Pericardium fibroblast (primary cell): ENCODE data around the gene CPSF7. TPM values are rescaled to one million over a fixed set of nuclear protein-coding genes. Genes with fewer than 3 reads are reported as not detected.

Experiments used
- total RNA-seq: library from RNA; depleted of rRNA; stranded (reverse); fragments of >200 nt; gene quantifications from 2 replicates; pipeline ENCODE4 v1.2.3, GENCODE V29; 2015

CPSF7 gene
- 26.2 and 26.3 TPM in 2 replicates for total RNA-seq

GRCh38 chr11:61429691-61430582, at the start of gene CPSF7, which contains the start of gene SDHAF2:
TSS of gene CPSF7 (minus strand) at chr11:61429975. CDS start at chr11:61429235, 740 bp downstream.
TSS of gene SDHAF2 (plus strand) at chr11:61430124. CDS start at chr11:61430147, 23 bp downstream.

GRCh38 chr11:61361741-61362541, 67.8 kb downstream of the CPSF7 start, which contains the start of the genes CYB561A3 and TMEM138:
TSS of gene CYB561A3 (minus strand) at chr11:61361882. CDS start at chr11:61356713, 5,169 bp downstream.
TSS of gene TMEM138 (plus strand) at chr11:61362374. CDS start at chr11:61364391, 2,017 bp downstream.

Other genes with a start within 250 kb of the CPSF7 start
- not detected in 2 replicates for gene PGA3, start 226.5 kb downstream of the CPSF7 start, total RNA-seq
- gene PGA4, start 207.6 kb downstream of the CPSF7 start, total RNA-seq: not detected in 2 replicates
- gene PGA5, start 188.8 kb downstream of the CPSF7 start, total RNA-seq: not detected in 2 replicates
- gene VWCE, start 134.7 kb downstream of the CPSF7 start, total RNA-seq: 2.2 and 4.4 TPM in 2 replicates
- gene DDB1, start 96.9 kb downstream of the CPSF7 start, total RNA-seq: 180 and 209 TPM in 2 replicates
- gene TKFC, start 96.7 kb downstream of the CPSF7 start, total RNA-seq: 27.8 and 30.3 TPM in 2 replicates
- 102 and 118 TPM in 2 replicates for gene CYB561A3, start 68.1 kb downstream of the CPSF7 start, total RNA-seq
- gene TMEM138, start 67.6 kb downstream of the CPSF7 start, total RNA-seq: 32.8 and 42.8 TPM in 2 replicates
- 12.8 and 14.0 TPM in 2 replicates for gene TMEM216, start 37.4 kb downstream of the CPSF7 start, total RNA-seq
- gene SDHAF2, start 149 bp upstream of the CPSF7 start, total RNA-seq: 38.5 and 67.4 TPM in 2 replicates
- not detected in 2 replicates for gene LRRC10B, start 78.8 kb upstream of the CPSF7 start, total RNA-seq
- gene SYT7, start 151.1 kb upstream of the CPSF7 start, total RNA-seq: 0.47 and 2.6 TPM in 2 replicates